ENCODE data around the gene CMPK1.

CMPK1 gene

DNA sequence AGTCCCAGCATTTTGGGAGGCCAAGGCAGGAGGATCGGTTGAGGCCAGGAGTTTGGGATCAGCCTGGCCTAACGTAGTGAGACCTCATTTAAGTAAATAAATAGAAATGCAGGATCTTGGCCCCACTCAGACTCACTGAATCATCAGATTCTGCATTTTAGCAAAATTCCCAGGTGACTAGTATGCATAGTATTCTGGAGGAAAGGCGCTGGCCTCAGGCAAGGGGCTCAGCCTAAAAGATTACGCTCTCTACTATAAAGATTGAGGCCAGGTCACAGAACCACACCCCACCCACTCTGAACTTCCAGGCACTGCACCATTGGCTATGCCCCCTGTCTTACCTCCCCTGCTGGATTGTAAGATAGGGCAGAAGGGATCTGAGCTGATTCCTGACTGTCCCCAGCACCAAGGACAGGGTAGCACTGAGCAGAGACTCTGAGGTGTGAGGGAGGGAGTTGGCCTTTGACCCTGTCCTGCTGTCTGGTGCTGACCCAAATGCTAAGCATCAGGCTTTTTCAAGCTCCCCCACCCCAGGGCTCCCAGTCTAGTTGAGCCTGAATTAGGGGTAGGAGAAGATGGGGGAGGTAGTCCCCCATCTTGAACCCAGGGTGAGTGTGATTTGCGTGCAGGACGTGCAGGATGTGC, 85.2 kb downstream of the CMPK1 start:
- no peak for FAIRE-seq
- no peak for DNase-seq (ENCODE audit: low spot score)

DNA sequence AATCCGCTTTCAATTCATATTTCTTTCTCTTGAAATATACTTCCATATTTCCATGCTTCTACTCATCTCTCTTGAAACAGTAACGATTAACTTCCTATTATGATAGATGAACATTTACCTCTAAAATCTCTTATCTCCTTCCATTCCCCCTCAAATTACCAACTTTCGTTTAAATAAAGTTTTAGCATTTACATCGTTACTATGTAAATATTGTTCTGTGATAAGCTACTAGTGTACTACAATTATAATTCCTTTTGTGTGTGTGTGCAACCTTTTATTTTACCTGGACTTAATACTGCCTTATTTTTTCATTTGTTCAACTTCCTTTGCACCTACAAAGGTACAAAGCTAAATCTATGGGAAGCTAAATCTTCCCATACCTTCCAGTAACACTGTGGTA, 87.0 kb downstream of the CMPK1 start:
- DNase-seq (ENCODE audit: low spot score) (no peak), FAIRE-seq (no peak)

DNA sequence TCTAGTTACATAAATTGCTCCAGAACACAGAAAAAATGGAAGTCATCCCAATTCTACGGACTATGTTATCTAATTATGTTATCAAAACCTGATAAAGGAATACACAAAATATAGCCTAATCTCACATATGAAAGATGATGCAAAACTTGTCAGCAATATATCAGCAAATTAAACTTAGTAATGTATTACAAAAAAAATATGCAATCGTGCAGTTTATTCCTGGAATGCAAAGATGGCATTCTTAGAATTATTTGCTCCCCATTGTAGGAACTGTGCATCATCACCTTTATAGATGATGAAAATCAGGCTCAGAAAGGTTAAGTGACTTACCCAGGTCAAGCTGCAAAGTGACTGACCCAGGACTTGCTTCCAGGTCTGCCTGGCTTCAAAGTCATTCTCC, 90.3 kb downstream of the CMPK1 start:
- DNase-seq (ENCODE audit: low spot score), result no peak
- FAIRE-seq, result no peak

GRCh38 chr1:47424336-47424982, 90.9 kb downstream of the CMPK1 start:
- FAIRE-seq (no peak), DNase-seq (ENCODE audit: low spot score) (peak; percentile 27)
